Spinal cord (tissue), 10 donors: ENCODE measurements around the gene LARP1B. TPM values are rescaled to one million over a fixed set of nuclear protein-coding genes. Genes with fewer than 3 reads are reported as not detected.
"Not testable (repeated sequence)": the region's sequence is repeated elsewhere in the genome, so short reads cannot be mapped to it uniquely, and the experiment has no call there.

Experiments used
- DNase-seq, 6 donors: peaks; one replicate each; pipeline versions ENCODE4 v3.0.0 to v3.0.0-alpha.2; 2013 to 2015; ENCODE audit warnings: low spot score in 6 of 6, low read depth in 4 of 6
- H3K27ac ChIP-seq: one replicate; pipeline ENCODE4 v1.5.1; 2013; ENCODE audit warnings: low read depth, low read length, control low read depth
- H3K27me3 ChIP-seq: one replicate; pipeline ENCODE4 v1.6.1; 2013; ENCODE audit warnings: low read length; ENCODE audit not compliant: control insufficient read depth, insufficient read depth
- H3K36me3 ChIP-seq: one replicate; pipeline ENCODE4 v1.6.1; 2013; ENCODE audit warnings: low read length; ENCODE audit not compliant: control insufficient read depth, insufficient read depth
- H3K4me1 ChIP-seq: one replicate; pipeline ENCODE4 v1.6.1; 2013; ENCODE audit warnings: low read length; ENCODE audit not compliant: control insufficient read depth, insufficient read depth
- H3K4me3 ChIP-seq: one replicate; pipeline ENCODE4 v1.5.1; 2013; ENCODE audit warnings: low read depth, low read length, control low read depth
- H3K9me3 ChIP-seq: one replicate; pipeline ENCODE4 v1.6.1; 2013; ENCODE audit warnings: low read length; ENCODE audit not compliant: control insufficient read depth, insufficient read depth
- WGBS: methylation state at CpG from one replicate; pipeline ENCODE4 v1.1.5; 2013; ENCODE audit warnings: missing lambda C conversion rate; ENCODE audit not compliant: insufficient coverage; 5-methylcytosine and 5-hydroxymethylcytosine counted together
- polyA plus RNA-seq, 2 donors: library from polyadenylated mRNA; unstranded; fragments of 120-200 nt; gene quantifications; one replicate each; pipeline ENCODE4 v1.2.1, GENCODE V29; 2013; ENCODE audit not compliant: insufficient read length in 2 of 2
- total RNA-seq, 2 donors: library from RNA; depleted of rRNA in 1 of 2; stranded (reverse); fragments of 120-200 nt in 1 of 2; fragments of >200 nt in 1 of 2; gene quantifications; one replicate each; pipeline versions ENCODE4 v1.2.3 to v1.2.4, GENCODE V29; 2013 to 2014
- donor health status: healthy.

The LARP1B gene
- total and polyA plus RNA-seq, 4 donors: 17.1 to 39.0 (median 26.4) TPM

- not testable (repeated sequence) for H3K4me1 ChIP-seq, H3K9me3 ChIP-seq, H3K4me3 ChIP-seq, H3K27ac ChIP-seq, H3K27me3 ChIP-seq, DNase-seq, H3K36me3 ChIP-seq
- 96% methylated on average over 3 of the region's 4 CpGs for WGBS
Measured at GRCh38 chr4:128258166-128258565, 197.1 kb downstream of the LARP1B start.

- H3K27ac ChIP-seq, H3K36me3 ChIP-seq, H3K4me3 ChIP-seq, H3K9me3 ChIP-seq, H3K27me3 ChIP-seq, DNase-seq, H3K4me1 ChIP-seq: not testable (repeated sequence)
- WGBS: 90% methylated on average over 3 of the region's 5 CpGs
Measured at GRCh38 chr4:128259889-128260288, 198.8 kb downstream of the LARP1B start.

Other genes with a start within 250 kb of the LARP1B start
- 10 to 100 TPM; 11.5 to 16.1 TPM for gene PLK4, start 180.4 kb upstream of the LARP1B start, total RNA-seq
- gene PLK4, start 180.4 kb upstream of the LARP1B start, polyA plus RNA-seq: 10 to 100 TPM in 1 of 2 donors, 1 to 10 TPM in 1; 9.9 to 12.9 TPM
- 10 to 100 TPM; 27.3 to 45.8 TPM for gene MFSD8, start 96.1 kb upstream of the LARP1B start, total RNA-seq
- 10 to 100 TPM; 22.0 to 22.8 TPM for gene MFSD8, start 96.1 kb upstream of the LARP1B start, polyA plus RNA-seq
- 10 to 100 TPM; 12.3 to 13.7 TPM for gene ABHD18, start 95.9 kb upstream of the LARP1B start, total RNA-seq
- 10 to 100 TPM in 1 of 2 donors, 1 to 10 TPM in 1; 9.9 to 12.8 TPM for gene ABHD18, start 95.9 kb upstream of the LARP1B start, polyA plus RNA-seq
- 10 to 100 TPM; 27.5 to 64.4 TPM for gene PGRMC2, start 226.5 kb downstream of the LARP1B start, total RNA-seq
- 10 to 100 TPM; 56.0 to 57.8 TPM for gene PGRMC2, start 226.5 kb downstream of the LARP1B start, polyA plus RNA-seq